HEK293 (cell line): ENCODE results near the gene PLPP1.

Experiments
- CTCF ChIA-PET: fragments of 350-600 bp; formaldehyde crosslinking; extraction: SDS; loops from one replicate; lab custom pipeline; 2021; ENCODE audit warnings: antibody characterized with exemption; lab: Yijun Ruan, JAX
- POLR2A ChIA-PET: fragments of 300-600 bp; formaldehyde crosslinking; extraction: SDS; loops from one replicate; lab custom pipeline; 2020; ENCODE audit warnings: antibody characterized with exemption, inconsistent platforms; lab: Yijun Ruan, JAX
- H3K27ac ChIP-seq: fragments of 200-500 bp; sonication (Bioruptor generic); 2 replicates; pipeline ENCODE4 v1.5.1; 2014; ENCODE audit warnings: low read depth, low read length, control low read depth, inconsistent platforms; ENCODE audit errors: extremely low read depth
- H3K36me3 ChIP-seq, 2 experiments: fragments of 200-500 bp in 1 of 2; sonication (Bioruptor generic) in 1 of 2; 1 replicate in 1 of 2; 2 replicates in 1 of 2; pipeline ENCODE4 v1.5.1; 2014 to 2017; ENCODE audit warnings: inconsistent platforms in 2 of 2, low read length in 2 of 2; ENCODE audit not compliant: control insufficient read depth in 2 of 2, insufficient read depth in 1 of 2
- H3K4me1 ChIP-seq: fragments of 200-500 bp; sonication (Bioruptor generic); 2 replicates; pipeline ENCODE4 v1.5.1; 2014; ENCODE audit warnings: mild to moderate bottlenecking, low read length, inconsistent platforms; ENCODE audit not compliant: control insufficient read depth, insufficient read depth
- H3K4me3 ChIP-seq: 2 replicates; pipeline ENCODE4 v1.5.1; 2011; ENCODE audit warnings: low read depth, mild to moderate bottlenecking, control low read depth, low read length, moderate library complexity
- H3K9me3 ChIP-seq: fragments of 200-500 bp; sonication (Bioruptor generic); 2 replicates; pipeline ENCODE4 v1.5.1; 2014; ENCODE audit warnings: low read depth, low read length, inconsistent platforms; ENCODE audit not compliant: control insufficient read depth, insufficient read depth
- AEBP2 ChIP-seq: fragments of 450-650 bp; formaldehyde crosslinking; IDR thresholded peaks from 2 replicates; pipeline ENCODE4 v1.5.1; 2016; ENCODE audit warnings: missing biosample characterization, missing genetic modification characterization, borderline replicate concordance
- SCRT2 ChIP-seq: fragments of 450-650 bp; formaldehyde crosslinking; IDR thresholded peaks from 2 replicates; pipeline ENCODE4 v1.5.1; 2016; ENCODE audit warnings: missing biosample characterization, missing genetic modification characterization
- TRIM28 ChIP-seq: IDR thresholded peaks from 2 replicates; pipeline ENCODE4 v1.6.1; 2011; ENCODE audit warnings: low read length, control low read depth, borderline replicate concordance
- ZNF112 ChIP-seq: fragments of 450-650 bp; formaldehyde crosslinking; IDR thresholded peaks from 2 replicates; pipeline ENCODE4 v1.5.0; 2017; ENCODE audit warnings: missing biosample characterization, missing genetic modification characterization
- ZNF121 ChIP-seq: fragments of 450-650 bp; formaldehyde crosslinking; IDR thresholded peaks from 2 replicates; pipeline ENCODE4 v1.5.1; 2016; ENCODE audit warnings: missing biosample characterization, missing genetic modification characterization
- ZNF133 ChIP-seq: fragments of 450-650 bp; formaldehyde crosslinking; IDR thresholded peaks from 2 replicates; pipeline ENCODE4 v1.5.1; 2016; ENCODE audit warnings: missing biosample characterization, missing genetic modification characterization
- ZNF155 ChIP-seq: fragments of 450-650 bp; formaldehyde crosslinking; IDR thresholded peaks from 2 replicates; pipeline ENCODE4 v1.5.1; 2016; ENCODE audit warnings: missing biosample characterization, missing genetic modification characterization
- ZNF530 ChIP-seq: fragments of 450-650 bp; formaldehyde crosslinking; IDR thresholded peaks from 2 replicates; pipeline ENCODE4 v1.5.1; 2016; ENCODE audit warnings: low read depth, missing biosample characterization, missing genetic modification characterization
- ZNF610 ChIP-seq: fragments of 450-650 bp; formaldehyde crosslinking; IDR thresholded peaks from 2 replicates; pipeline ENCODE4 v1.5.1; 2016; ENCODE audit warnings: missing biosample characterization, missing genetic modification characterization, borderline replicate concordance
- ZNF677 ChIP-seq: fragments of 450-650 bp; IDR thresholded peaks from 2 replicates; pipeline ENCODE4 v1.5.0; 2018; ENCODE audit warnings: missing biosample characterization, mild to moderate bottlenecking, missing genetic modification characterization, moderate library complexity
- ZSCAN23 ChIP-seq: fragments of 450-650 bp; formaldehyde crosslinking; IDR thresholded peaks from 2 replicates; pipeline ENCODE4 v1.5.1; 2016; ENCODE audit warnings: missing biosample characterization, missing genetic modification characterization
- TF ChIP-seq, protein P1 (sequence below): fragments of 450-650 bp; formaldehyde crosslinking; IDR thresholded peaks from 2 replicates; pipeline ENCODE4 v1.5.1; 2016; ENCODE audit warnings: missing biosample characterization, missing genetic modification characterization
- TF ChIP-seq, protein P2 (sequence below): fragments of 450-650 bp; formaldehyde crosslinking; IDR thresholded peaks from 2 replicates; pipeline ENCODE4 v1.5.1; 2016; ENCODE audit warnings: missing biosample characterization, missing genetic modification characterization
- TF ChIP-seq, protein P3 (sequence below): fragments of 450-650 bp; formaldehyde crosslinking; IDR thresholded peaks from 2 replicates; pipeline ENCODE4 v1.5.1; 2016; ENCODE audit warnings: missing biosample characterization, missing genetic modification characterization

The PLPP1 gene

GRCh38 chr5:55577353-55578060, 42.7 kb upstream of the PLPP1 start:
- Histone ChIP-seq H3K36me3 (no peaks in the 10 kb centered on the region), H3K4me3 (no peak overlapping the region), H3K27ac (no peak overlapping the region), H3K4me1 (no peaks in the 10 kb centered on the region), H3K9me3 (no peaks in the 10 kb centered on the region)
- CTCF ChIA-PET, result interaction anchor here (0.7 kb wide), 1 partner anchor 53 kb away, joined by 4 read pairs; no protein-coding TSS in a partner anchor
- POLR2A ChIA-PET, result no interaction called here
- TF ChIP-seq, protein P1, sequence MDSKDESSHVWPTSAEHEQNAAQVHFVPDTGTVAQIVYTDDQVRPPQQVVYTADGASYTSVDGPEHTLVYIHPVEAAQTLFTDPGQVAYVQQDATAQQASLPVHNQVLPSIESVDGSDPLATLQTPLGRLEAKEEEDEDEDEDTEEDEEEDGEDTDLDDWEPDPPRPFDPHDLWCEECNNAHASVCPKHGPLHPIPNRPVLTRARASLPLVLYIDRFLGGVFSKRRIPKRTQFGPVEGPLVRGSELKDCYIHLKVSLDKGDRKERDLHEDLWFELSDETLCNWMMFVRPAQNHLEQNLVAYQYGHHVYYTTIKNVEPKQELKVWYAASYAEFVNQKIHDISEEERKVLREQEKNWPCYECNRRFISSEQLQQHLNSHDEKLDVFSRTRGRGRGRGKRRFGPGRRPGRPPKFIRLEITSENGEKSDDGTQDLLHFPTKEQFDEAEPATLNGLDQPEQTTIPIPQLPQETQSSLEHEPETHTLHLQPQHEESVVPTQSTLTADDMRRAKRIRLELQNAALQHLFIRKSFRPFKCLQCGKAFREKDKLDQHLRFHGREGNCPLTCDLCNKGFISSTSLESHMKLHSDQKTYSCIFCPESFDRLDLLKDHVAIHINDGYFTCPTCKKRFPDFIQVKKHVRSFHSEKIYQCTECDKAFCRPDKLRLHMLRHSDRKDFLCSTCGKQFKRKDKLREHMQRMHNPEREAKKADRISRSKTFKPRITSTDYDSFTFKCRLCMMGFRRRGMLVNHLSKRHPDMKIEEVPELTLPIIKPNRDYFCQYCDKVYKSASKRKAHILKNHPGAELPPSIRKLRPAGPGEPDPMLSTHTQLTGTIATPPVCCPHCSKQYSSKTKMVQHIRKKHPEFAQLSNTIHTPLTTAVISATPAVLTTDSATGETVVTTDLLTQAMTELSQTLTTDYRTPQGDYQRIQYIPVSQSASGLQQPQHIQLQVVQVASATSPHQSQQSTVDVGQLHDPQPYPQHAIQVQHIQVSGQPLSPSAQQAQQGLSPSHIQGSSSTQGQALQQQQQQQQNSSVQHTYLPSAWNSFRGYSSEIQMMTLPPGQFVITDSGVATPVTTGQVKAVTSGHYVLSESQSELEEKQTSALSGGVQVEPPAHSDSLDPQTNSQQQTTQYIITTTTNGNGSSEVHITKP, result peak; percentile 78
- no peak for TF ChIP-seq ZNF133 (tag by site-specific recombination)

- TF ChIP-seq ZNF155 (tag by site-specific recombination) (no peak), ZNF677 (tag by site-specific recombination) (0 out of 2 replicates have a peak, but pooled peaks have one; percentile 29)
- no peak overlapping the region for H3K27ac ChIP-seq
- no peaks in the 10 kb centered on the region for H3K9me3 ChIP-seq
- CTCF ChIA-PET, result no interaction called here
- no peak overlapping the region for H3K4me3 ChIP-seq
- H3K4me1 ChIP-seq, result no peaks in the 10 kb centered on the region
- no peaks in the 10 kb centered on the region for H3K36me3 ChIP-seq
- POLR2A ChIA-PET, result interaction anchor here (0.6 kb wide), 1 partner anchor 344 kb away, joined by 3 read pairs; no protein-coding TSS in a partner anchor
Measured at GRCh38 chr5:55576661-55577060, 41.9 kb upstream of the PLPP1 start.

- no peak overlapping the region for H3K4me3 ChIP-seq
- CTCF ChIA-PET, result interaction anchor here (0.7 kb wide), 1 partner anchor 189 kb away, joined by 3 read pairs; no protein-coding TSS in a partner anchor
- no peak overlapping the region for H3K27ac ChIP-seq
- TF ChIP-seq, protein P2, sequence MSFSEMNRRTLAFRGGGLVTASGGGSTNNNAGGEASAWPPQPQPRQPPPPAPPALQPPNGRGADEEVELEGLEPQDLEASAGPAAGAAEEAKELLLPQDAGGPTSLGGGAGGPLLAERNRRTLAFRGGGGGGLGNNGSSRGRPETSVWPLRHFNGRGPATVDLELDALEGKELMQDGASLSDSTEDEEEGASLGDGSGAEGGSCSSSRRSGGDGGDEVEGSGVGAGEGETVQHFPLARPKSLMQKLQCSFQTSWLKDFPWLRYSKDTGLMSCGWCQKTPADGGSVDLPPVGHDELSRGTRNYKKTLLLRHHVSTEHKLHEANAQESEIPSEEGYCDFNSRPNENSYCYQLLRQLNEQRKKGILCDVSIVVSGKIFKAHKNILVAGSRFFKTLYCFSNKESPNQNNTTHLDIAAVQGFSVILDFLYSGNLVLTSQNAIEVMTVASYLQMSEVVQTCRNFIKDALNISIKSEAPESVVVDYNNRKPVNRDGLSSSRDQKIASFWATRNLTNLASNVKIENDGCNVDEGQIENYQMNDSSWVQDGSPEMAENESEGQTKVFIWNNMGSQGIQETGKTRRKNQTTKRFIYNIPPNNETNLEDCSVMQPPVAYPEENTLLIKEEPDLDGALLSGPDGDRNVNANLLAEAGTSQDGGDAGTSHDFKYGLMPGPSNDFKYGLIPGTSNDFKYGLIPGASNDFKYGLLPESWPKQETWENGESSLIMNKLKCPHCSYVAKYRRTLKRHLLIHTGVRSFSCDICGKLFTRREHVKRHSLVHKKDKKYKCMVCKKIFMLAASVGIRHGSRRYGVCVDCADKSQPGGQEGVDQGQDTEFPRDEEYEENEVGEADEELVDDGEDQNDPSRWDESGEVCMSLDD, result no peak
- TF ChIP-seq ZNF121 (tag by site-specific recombination) (peak; percentile 84), ZNF112 (no peak), TRIM28 (no peak), SCRT2 (tag by site-specific recombination) (0 out of 2 replicates have a peak, but pooled peaks have one; percentile 28)
- TF ChIP-seq, all 188 proteins: peak for 2
- no peaks in the 10 kb centered on the region for H3K9me3 ChIP-seq
- POLR2A ChIA-PET, result interaction anchor here (0.6 kb wide), 1 partner anchor 343 kb away, joined by 3 read pairs; no protein-coding TSS in a partner anchor
- no peaks in the 10 kb centered on the region for H3K4me1 ChIP-seq
- no peaks in the 10 kb centered on the region for H3K36me3 ChIP-seq
Measured at GRCh38 chr5:55575815-55576583, 41.2 kb upstream of the PLPP1 start.

GRCh38 chr5:55572600-55572999, 37.8 kb upstream of the PLPP1 start:
- ChIA-PET CTCF (no interaction called here), POLR2A (no interaction called here)
- no peaks in the 10 kb centered on the region for H3K4me1 ChIP-seq
- H3K9me3 ChIP-seq, result no peaks in the 10 kb centered on the region
- no peak overlapping the region for H3K27ac ChIP-seq
- no peaks in the 10 kb centered on the region for H3K36me3 ChIP-seq
- no peak overlapping the region for H3K4me3 ChIP-seq
- TF ChIP-seq ZNF530 (tag by site-specific recombination) (no peak), ZSCAN23 (no peak), ZNF133 (tag by site-specific recombination) (no peak), ZNF610 (tag by site-specific recombination) (no peak), AEBP2 (tag by site-specific recombination) (no peak)
- TF ChIP-seq, protein P3, sequence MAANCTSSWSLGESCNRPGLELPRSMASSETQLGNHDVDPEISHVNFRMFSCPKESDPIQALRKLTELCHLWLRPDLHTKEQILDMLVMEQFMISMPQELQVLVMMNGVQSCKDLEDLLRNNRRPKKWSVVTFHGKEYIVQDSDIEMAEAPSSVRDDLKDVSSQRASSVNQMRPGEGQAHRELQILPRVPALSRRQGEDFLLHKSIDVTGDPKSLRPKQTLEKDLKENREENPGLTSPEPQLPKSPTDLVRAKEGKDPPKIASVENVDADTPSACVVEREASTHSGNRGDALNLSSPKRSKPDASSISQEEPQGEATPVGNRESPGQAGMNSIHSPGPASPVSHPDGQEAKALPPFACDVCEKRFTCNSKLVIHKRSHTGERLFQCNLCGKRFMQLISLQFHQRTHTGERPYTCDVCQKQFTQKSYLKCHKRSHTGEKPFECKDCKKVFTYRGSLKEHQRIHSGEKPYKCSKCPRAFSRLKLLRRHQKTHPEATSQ (tag by site-specific recombination), result no peak
